Measurements from ENCODE around the gene HAAO.

HAAO gene

GRCh38 chr2:42788478-42788793, 3.9 kb downstream of the HAAO start:
- H2AFZ ChIP-seq (ENCODE audit: low read depth, low read length): no peak overlapping the region

GRCh38 chr2:42787788-42788477, 4.5 kb downstream of the HAAO start:
- Histone ChIP-seq H3K27me3 (ENCODE audit: low read depth, low read length) (no peaks in the 10 kb centered on the region), H3K4me3 (ENCODE audit: low read length) (no peak overlapping the region), H3K4me2 (ENCODE audit: low read length) (no peak overlapping the region), H3K36me3 (replicated peaks; ENCODE audit: low read depth, low read length) (no peaks in the 10 kb centered on the region), H3K27ac (ENCODE audit: low read length) (no peak overlapping the region), H2AFZ (ENCODE audit: low read depth, low read length) (no peak overlapping the region), H3K9me3 (ENCODE audit: insufficient read depth, low read length) (no peaks in the 10 kb centered on the region), H3K9ac (ENCODE audit: low read length) (no peak overlapping the region), H4K20me1 (ENCODE audit: insufficient read depth, low read length) (no peaks in the 10 kb centered on the region), H3K79me2 (ENCODE audit: low read length) (no peaks in the 10 kb centered on the region), H3K4me1 (ENCODE audit: low read length) (no peaks in the 10 kb centered on the region; the same call in 1 of the 2 replicates)
- TF ChIP-seq CTCF (IDR thresholded peaks at IDR 0.05; ENCODE audit: low read depth, low read length) (no peak), EZH2phosphoT487 (IDR thresholded peaks at IDR 0.05; ENCODE audit: low read depth) (no peak)

More at GRCh38 chr2:42788478-42788793, 3.9 kb downstream of the HAAO start:
- Histone ChIP-seq H3K9ac (ENCODE audit: low read length) (no peak overlapping the region), H3K4me2 (ENCODE audit: low read length) (no peak overlapping the region), H3K4me1 (ENCODE audit: low read length) (no peaks in the 10 kb centered on the region; the same call in 1 of the 2 replicates), H3K4me3 (ENCODE audit: low read length) (no peak overlapping the region), H4K20me1 (ENCODE audit: insufficient read depth, low read length) (no peaks in the 10 kb centered on the region), H3K79me2 (ENCODE audit: low read length) (no peaks in the 10 kb centered on the region), H3K9me3 (ENCODE audit: insufficient read depth, low read length) (no peaks in the 10 kb centered on the region), H3K27me3 (ENCODE audit: low read depth, low read length) (no peaks in the 10 kb centered on the region), H3K27ac (ENCODE audit: low read length) (no peak overlapping the region), H3K36me3 (replicated peaks; ENCODE audit: low read depth, low read length) (no peaks in the 10 kb centered on the region)
- TF ChIP-seq EZH2phosphoT487 (IDR thresholded peaks at IDR 0.05; ENCODE audit: low read depth) (no peak), CTCF (IDR thresholded peaks at IDR 0.05; ENCODE audit: low read depth, low read length) (no peak)

DNA sequence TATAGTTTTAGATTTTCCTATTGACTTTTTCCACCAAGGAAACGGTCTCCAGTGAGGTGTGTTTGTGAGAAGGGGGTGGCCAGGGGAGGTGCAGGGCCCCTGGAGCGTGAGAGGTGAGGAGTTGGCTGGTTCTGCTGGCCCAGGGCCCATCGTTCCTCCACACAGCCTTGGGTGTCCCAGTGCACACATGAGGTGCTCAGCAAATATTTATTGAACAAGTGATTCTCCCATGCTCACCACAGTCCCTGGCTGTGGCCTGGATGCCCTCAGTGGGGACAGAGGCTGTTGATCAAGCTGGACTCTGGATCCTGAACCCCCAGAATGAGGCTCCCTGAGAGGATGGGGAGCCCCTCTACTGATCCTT, 5.0 kb downstream of the HAAO start:
- H3K36me3 ChIP-seq (replicated peaks; ENCODE audit: low read depth, low read length): no peaks in the 10 kb centered on the region
- no peak for TF ChIP-seq CTCF (IDR thresholded peaks at IDR 0.05; ENCODE audit: low read depth, low read length)
- no peak for TF ChIP-seq EZH2phosphoT487 (IDR thresholded peaks at IDR 0.05; ENCODE audit: low read depth)
- H3K79me2 ChIP-seq (ENCODE audit: low read length): no peaks in the 10 kb centered on the region
- H3K4me1 ChIP-seq (ENCODE audit: low read length): no peaks in the 10 kb centered on the region; the same call in 1 of the 2 replicates
- no peak overlapping the region for H3K4me3 ChIP-seq (ENCODE audit: low read length)
- H2AFZ ChIP-seq (ENCODE audit: low read depth, low read length): no peak overlapping the region
- no peak overlapping the region for H3K27ac ChIP-seq (ENCODE audit: low read length)
- no peak overlapping the region for H3K9ac ChIP-seq (ENCODE audit: low read length)
- no peaks in the 10 kb centered on the region for H3K9me3 ChIP-seq (ENCODE audit: insufficient read depth, low read length)
- H3K4me2 ChIP-seq (ENCODE audit: low read length): no peak overlapping the region
- no peaks in the 10 kb centered on the region for H4K20me1 ChIP-seq (ENCODE audit: insufficient read depth, low read length)
- H3K27me3 ChIP-seq (ENCODE audit: low read depth, low read length): no peaks in the 10 kb centered on the region

- TF ChIP-seq CTCF (IDR thresholded peaks at IDR 0.05; ENCODE audit: low read depth, low read length) (no peak), EZH2phosphoT487 (IDR thresholded peaks at IDR 0.05; ENCODE audit: low read depth) (no peak)
- Histone ChIP-seq H3K4me2 (ENCODE audit: low read length) (no peak overlapping the region), H3K27ac (ENCODE audit: low read length) (no peak overlapping the region), H3K4me1 (ENCODE audit: low read length) (no peaks in the 10 kb centered on the region; the same call in 1 of the 2 replicates), H3K9me3 (ENCODE audit: insufficient read depth, low read length) (no peaks in the 10 kb centered on the region), H3K79me2 (ENCODE audit: low read length) (no peaks in the 10 kb centered on the region), H3K36me3 (replicated peaks; ENCODE audit: low read depth, low read length) (no peaks in the 10 kb centered on the region), H2AFZ (ENCODE audit: low read depth, low read length) (no peak overlapping the region), H3K4me3 (ENCODE audit: low read length) (no peak overlapping the region), H3K9ac (ENCODE audit: low read length) (no peak overlapping the region), H3K27me3 (ENCODE audit: low read depth, low read length) (no peaks in the 10 kb centered on the region), H4K20me1 (ENCODE audit: insufficient read depth, low read length) (no peaks in the 10 kb centered on the region)
Observed at GRCh38 chr2:42786561-42787345, 5.6 kb downstream of the HAAO start.
